ENCODE results near the gene NKX1-2.

The NKX1-2 gene

DNA sequence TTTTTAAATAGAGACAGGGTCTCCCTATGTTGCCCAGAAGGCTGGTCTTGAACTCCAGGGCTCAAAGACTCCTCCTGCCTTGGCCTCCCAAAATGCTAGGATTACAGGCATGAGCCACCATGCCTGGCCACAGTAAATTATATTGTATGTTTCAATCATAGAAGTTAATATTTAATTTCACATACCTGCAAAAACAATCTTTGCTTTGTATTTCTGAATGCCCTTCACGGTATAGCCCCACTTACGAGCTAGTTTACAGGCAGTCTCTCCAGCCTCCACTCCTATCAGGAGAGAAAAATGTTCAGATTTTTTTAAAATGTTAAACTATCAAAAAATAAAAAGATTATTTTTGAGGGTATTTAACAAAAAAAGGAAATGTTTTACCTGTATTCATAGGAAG is 41.5 kb downstream of the NKX1-2 start:
- TF ChIP-seq, protein P1, sequence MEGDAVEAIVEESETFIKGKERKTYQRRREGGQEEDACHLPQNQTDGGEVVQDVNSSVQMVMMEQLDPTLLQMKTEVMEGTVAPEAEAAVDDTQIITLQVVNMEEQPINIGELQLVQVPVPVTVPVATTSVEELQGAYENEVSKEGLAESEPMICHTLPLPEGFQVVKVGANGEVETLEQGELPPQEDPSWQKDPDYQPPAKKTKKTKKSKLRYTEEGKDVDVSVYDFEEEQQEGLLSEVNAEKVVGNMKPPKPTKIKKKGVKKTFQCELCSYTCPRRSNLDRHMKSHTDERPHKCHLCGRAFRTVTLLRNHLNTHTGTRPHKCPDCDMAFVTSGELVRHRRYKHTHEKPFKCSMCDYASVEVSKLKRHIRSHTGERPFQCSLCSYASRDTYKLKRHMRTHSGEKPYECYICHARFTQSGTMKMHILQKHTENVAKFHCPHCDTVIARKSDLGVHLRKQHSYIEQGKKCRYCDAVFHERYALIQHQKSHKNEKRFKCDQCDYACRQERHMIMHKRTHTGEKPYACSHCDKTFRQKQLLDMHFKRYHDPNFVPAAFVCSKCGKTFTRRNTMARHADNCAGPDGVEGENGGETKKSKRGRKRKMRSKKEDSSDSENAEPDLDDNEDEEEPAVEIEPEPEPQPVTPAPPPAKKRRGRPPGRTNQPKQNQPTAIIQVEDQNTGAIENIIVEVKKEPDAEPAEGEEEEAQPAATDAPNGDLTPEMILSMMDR (IDR thresholded peaks at IDR 0.05; ENCODE audit: insufficient read depth, low read length, missing control alignments): no peak
- ChIA-PET CTCF (interaction anchor here (0.8 to 3.6 kb wide), 3 partner anchors 19 to 414 kb away, joined by 3 to 19 read pairs (median 12); no protein-coding TSS in a partner anchor), POLR2A (interaction anchor here (1.0 kb wide), 1 partner anchor 15 kb away, joined by 3 read pairs; no protein-coding TSS in a partner anchor)
- H3K4me3 ChIP-seq (ENCODE audit: low read depth, low read length): no peak overlapping the region
- DNase-seq (ENCODE audit: low read depth, low spot score): no peak

DNA sequence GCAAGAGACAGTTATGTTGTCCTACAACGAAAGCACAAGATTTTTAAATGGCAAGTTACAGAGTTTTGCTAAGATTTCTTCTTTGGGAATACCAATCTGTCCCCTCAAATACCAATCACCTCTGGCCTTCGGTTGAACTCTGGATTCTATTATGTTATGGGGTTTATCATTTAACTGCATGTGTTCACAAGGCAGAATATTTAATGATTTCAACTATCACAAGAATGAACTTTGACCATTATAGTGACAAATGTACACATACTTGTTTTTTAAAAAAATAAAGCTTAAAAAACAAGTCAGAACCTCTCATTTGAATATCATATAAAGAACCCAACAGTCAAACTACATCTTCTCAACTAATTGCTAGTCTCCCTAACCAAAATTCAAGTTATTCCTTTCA is 42.4 kb downstream of the NKX1-2 start:
- POLR2A ChIA-PET: interaction anchor here (1.0 kb wide), 1 partner anchor 14 kb away, joined by 3 read pairs; no protein-coding TSS in a partner anchor

DNA sequence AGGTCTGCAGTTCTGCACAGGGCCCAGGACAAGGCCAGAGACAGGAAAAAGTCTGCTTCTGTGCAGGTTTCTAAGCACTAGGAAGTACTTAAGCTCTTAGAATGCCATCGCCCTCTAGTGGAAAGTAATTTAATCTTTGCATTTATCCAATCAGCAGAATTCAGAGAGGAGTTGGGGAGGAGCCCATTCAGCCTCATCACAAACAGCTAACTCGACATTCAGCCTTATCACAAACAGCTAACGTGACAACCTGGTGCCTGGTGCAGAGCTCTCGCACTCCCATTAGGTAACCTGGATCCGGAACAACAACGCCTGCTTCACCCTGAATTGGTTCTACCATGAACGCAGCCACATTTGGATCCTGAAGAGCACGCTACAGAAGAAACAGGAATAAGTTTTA is 46.3 kb downstream of the NKX1-2 start:
- POLR2A ChIA-PET: interaction anchor here (0.5 to 1.4 kb wide), 2 partner anchors 15 to 150 kb away, joined by 3 to 8 read pairs; partner anchors contain the start of gene OAT
- no peak overlapping the region for H3K4me3 ChIP-seq (ENCODE audit: low read depth, low read length)
- DNase-seq (ENCODE audit: low read depth, low spot score): peak; percentile 36
- CTCF ChIA-PET: interaction anchor here (0.7 to 5.0 kb wide), 15 partner anchors 10 to 438 kb away, joined by 3 to 80 read pairs (median 3); partner anchors contain the start of gene OAT
- TF ChIP-seq, protein P1 (IDR thresholded peaks at IDR 0.05; ENCODE audit: insufficient read depth, low read length, missing control alignments): peak; percentile 50

More for the DNA sequence above, 42.4 kb downstream of the NKX1-2 start:
- TF ChIP-seq, protein P1 (IDR thresholded peaks at IDR 0.05; ENCODE audit: insufficient read depth, low read length, missing control alignments): no peak
- CTCF ChIA-PET: interaction anchor here (1.5 to 5.0 kb wide), 4 partner anchors 13 to 411 kb away, joined by 4 to 80 read pairs (median 12); no protein-coding TSS in a partner anchor
- H3K4me3 ChIP-seq (ENCODE audit: low read depth, low read length): no peak overlapping the region
- no peak for DNase-seq (ENCODE audit: low read depth, low spot score)

DNA sequence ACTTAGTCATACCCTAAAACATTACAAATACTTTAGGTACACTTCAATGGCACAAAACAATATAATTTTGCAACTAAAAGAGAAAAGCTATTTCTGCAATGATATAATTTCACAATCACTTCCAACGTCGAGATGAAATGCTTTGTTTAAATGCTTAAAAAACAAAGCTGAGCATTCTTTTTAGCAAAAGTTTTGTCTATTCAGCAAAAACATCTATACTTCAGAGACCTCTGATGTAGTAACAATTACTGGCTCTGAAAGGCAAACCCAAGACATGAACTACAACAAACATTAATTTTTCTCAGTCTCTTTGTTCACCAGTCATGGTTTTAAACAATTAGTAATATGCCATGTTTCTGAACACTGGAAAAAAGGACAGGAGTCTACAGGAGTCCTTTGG is 47.6 kb downstream of the NKX1-2 start:
- H3K4me3 ChIP-seq (ENCODE audit: low read depth, low read length): no peak overlapping the region
- DNase-seq (ENCODE audit: low read depth, low spot score): no peak
- TF ChIP-seq, protein P1 (IDR thresholded peaks at IDR 0.05; ENCODE audit: insufficient read depth, low read length, missing control alignments): no peak
- ChIA-PET CTCF (interaction anchor here (0.7 to 6.4 kb wide), 4 partner anchors 11 to 407 kb away, joined by 3 to 66 read pairs (median 7); no protein-coding TSS in a partner anchor), POLR2A (no interaction called here)

DNA sequence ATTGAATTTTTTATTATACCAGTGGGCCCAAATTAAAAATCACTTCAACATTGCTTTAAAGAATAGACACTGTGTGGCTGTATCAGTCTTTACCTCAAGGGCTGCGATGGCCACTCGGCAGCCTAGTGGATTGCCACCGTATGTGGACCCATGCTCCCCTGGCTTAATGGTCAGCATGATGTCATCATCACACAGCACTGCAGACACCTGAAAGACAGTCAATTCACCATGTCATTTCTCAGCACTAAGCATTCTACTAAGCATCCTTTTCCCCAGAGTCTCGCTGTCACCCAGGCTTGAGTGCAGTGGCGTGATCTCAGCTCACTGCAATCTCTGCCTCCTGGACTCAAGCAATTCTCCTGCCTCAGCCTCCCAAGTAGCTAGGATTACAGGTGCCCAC is 48.2 kb downstream of the NKX1-2 start:
- DNase-seq (ENCODE audit: low read depth, low spot score): no peak
- POLR2A ChIA-PET: no interaction called here
- TF ChIP-seq, protein P1 (IDR thresholded peaks at IDR 0.05; ENCODE audit: insufficient read depth, low read length, missing control alignments): no peak
- CTCF ChIA-PET: interaction anchor here (1.1 to 6.4 kb wide), 3 partner anchors 12 to 407 kb away, joined by 5 to 66 read pairs (median 9); no protein-coding TSS in a partner anchor
- H3K4me3 ChIP-seq (ENCODE audit: low read depth, low read length): no peak overlapping the region
